ENCODE measurements around the gene SLC35E3. TPM values are rescaled to one million over a fixed set of nuclear protein-coding genes. Genes with fewer than 3 reads are reported as not detected.
A peak's percentile ranks its signal among the peaks of the same experiment; 100 is the strongest.

SLC35E3 gene
- total RNA-seq, 4 donors from 2014 or later, result 1.3 to 15.1 (median 4.9) TPM

- H3K36me3 ChIP-seq, result peaks cover 0 to 71% of the 10 kb centered on the region in 2 donors
- peak overlapping the region in 1 of 4 donors; percentile 11 for H3K27ac ChIP-seq
- H3K27me3 ChIP-seq, result no peaks in the 10 kb centered on the region
- no peaks in the 10 kb centered on the region for H3K9me3 ChIP-seq
- ATAC-seq, result no peak
- 41 to 57% methylated on average over 1 of the region's 1 CpG for WGBS, 2 donors (ENCODE audit: low coverage in 1 of 2)
- no peak overlapping the region for H3K4me3 ChIP-seq
- peaks cover 0 to 74% (median 3%) of the 10 kb centered on the region in 3 donors for H3K4me1 ChIP-seq
- TF ChIP-seq POLR2A (IDR thresholded peaks at IDR 0.05) (no peak), EP300 (IDR thresholded peaks at IDR 0.05) (no peak), CTCF (IDR thresholded peaks at IDR 0.05) (no peak), POLR2AphosphoS5 (IDR thresholded peaks at IDR 0.05) (no peak)
Observed at GRCh38 chr12:68812553-68813241, 66.7 kb downstream of the SLC35E3 start.

- no peak overlapping the region for H3K27ac ChIP-seq
- no peak for TF ChIP-seq CTCF (IDR thresholded peaks at IDR 0.05)
- no peak for TF ChIP-seq POLR2A (IDR thresholded peaks at IDR 0.05)
- no peak for TF ChIP-seq EP300 (IDR thresholded peaks at IDR 0.05)
- no peak for TF ChIP-seq POLR2AphosphoS5 (IDR thresholded peaks at IDR 0.05)
- H3K36me3 ChIP-seq, result peaks cover 0 to 75% of the 10 kb centered on the region in 2 donors
- 58 to 74% methylated on average over 2 of the region's 2 CpGs for WGBS, 2 donors (ENCODE audit: low coverage in 1 of 2)
- no peak overlapping the region for H3K4me3 ChIP-seq
- H3K4me1 ChIP-seq, result peaks cover 0 to 74% (median 3%) of the 10 kb centered on the region in 3 donors
- no peak for ATAC-seq
- H3K9me3 ChIP-seq, result no peaks in the 10 kb centered on the region
- H3K27me3 ChIP-seq, result no peaks in the 10 kb centered on the region
Observed at GRCh38 chr12:68813242-68813593, 67.2 kb downstream of the SLC35E3 start.

- H3K9me3 ChIP-seq, result no peaks in the 10 kb centered on the region
- no peak overlapping the region for H3K4me3 ChIP-seq
- WGBS, 2 donors (ENCODE audit: low coverage in 1 of 2), result 70% methylated on average over 2 to 3 of the region's 3 CpGs
- no peak for ATAC-seq
- TF ChIP-seq EP300 (IDR thresholded peaks at IDR 0.05) (no peak), POLR2AphosphoS5 (IDR thresholded peaks at IDR 0.05) (no peak), POLR2A (IDR thresholded peaks at IDR 0.05) (no peak), CTCF (IDR thresholded peaks at IDR 0.05) (no peak)
- H3K36me3 ChIP-seq, result peaks cover 0 to 86% of the 10 kb centered on the region in 2 donors
- H3K27ac ChIP-seq, result no peak overlapping the region
- peaks cover 0 to 66% (median 3%) of the 10 kb centered on the region in 3 donors for H3K4me1 ChIP-seq
- H3K27me3 ChIP-seq, result no peaks in the 10 kb centered on the region
Observed at GRCh38 chr12:68814490-68815231, 68.7 kb downstream of the SLC35E3 start.

- Histone ChIP-seq H3K27ac (no peak overlapping the region), H3K9me3 (no peaks in the 10 kb centered on the region), H3K4me1 (peaks cover 0 to 59% (median 3%) of the 10 kb centered on the region in 3 donors), H3K4me3 (no peak overlapping the region), H3K27me3 (no peaks in the 10 kb centered on the region), H3K36me3 (peaks cover 0 to 86% of the 10 kb centered on the region in 2 donors)
- ATAC-seq, result no peak
- no peak for TF ChIP-seq CTCF (IDR thresholded peaks at IDR 0.05)
- no peak for TF ChIP-seq POLR2A (IDR thresholded peaks at IDR 0.05)
- TF ChIP-seq POLR2AphosphoS5 (IDR thresholded peaks at IDR 0.05), result no peak
- no peak for TF ChIP-seq EP300 (IDR thresholded peaks at IDR 0.05)
- 71 to 84% methylated on average over 5 of the region's 5 CpGs for WGBS, 2 donors (ENCODE audit: low coverage in 1 of 2)
Observed at GRCh38 chr12:68815232-68815927, 69.4 kb downstream of the SLC35E3 start.
